DND-41 (cell line): ENCODE data around the gene CEMIP.

ENCODE experiments used
- CTCF ChIP-seq: IDR thresholded peaks from 2 replicates; pipeline ENCODE4 v1.5.1; 2012; ENCODE audit warnings: borderline replicate concordance, low read length, moderate library complexity, mild to moderate bottlenecking; ENCODE audit not compliant: poor library complexity, severe bottlenecking; ENCODE audit errors: extremely low read depth
- EZH2 ChIP-seq: IDR thresholded peaks from 3 replicates; pipeline ENCODE4 v1.6.1; 2012; ENCODE audit warnings: borderline replicate concordance, low read depth, mild to moderate bottlenecking, moderate library complexity, low read length, inconsistent platforms; ENCODE audit not compliant: severe bottlenecking

- TF ChIP-seq CTCF: no peak
- TF ChIP-seq EZH2: no peak
Observed at GRCh38 chr15:80970658-80971057, 191.5 kb downstream of the CEMIP start.
